HEK293T (cell line): Measurements from ENCODE around the gene CACNG1.
"Not testable (repeated sequence)": the region's sequence is repeated elsewhere in the genome, so short reads cannot be mapped to it uniquely, and the experiment has no call there.

Experiments used
- CTCF ChIA-PET: fragments of 350-600 bp; formaldehyde crosslinking; extraction: SDS; loops from one replicate; lab custom pipeline; 2021; ENCODE audit warnings: antibody characterized with exemption, inconsistent platforms; lab: Yijun Ruan, JAX
- POLR2A ChIA-PET: fragments of 350-600 bp; formaldehyde crosslinking; extraction: SDS; loops from one replicate; lab custom pipeline; 2020; ENCODE audit warnings: antibody characterized with exemption, inconsistent platforms; lab: Yijun Ruan, JAX
- DNase-seq: peaks from one replicate; pipeline ENCODE4 v3.0.0; 2012; ENCODE audit warnings: mixed read lengths; ENCODE audit errors: extremely low spot score
- ARNT ChIP-seq: fragments of 450-650 bp; IDR thresholded peaks from 2 replicates; pipeline ENCODE4 v1.6.1; 2017; ENCODE audit warnings: mild to moderate bottlenecking
- BHLHE40 ChIP-seq: fragments of 450-650 bp; IDR thresholded peaks from 2 replicates; pipeline ENCODE4 v1.6.1; 2016; ENCODE audit warnings: mild to moderate bottlenecking, moderate library complexity, borderline replicate concordance
- CTBP1 ChIP-seq: fragments of 450-650 bp; IDR thresholded peaks from 2 replicates; pipeline ENCODE4 v1.6.1; 2016; ENCODE audit warnings: borderline replicate concordance
- ELF4 ChIP-seq: fragments of 450-650 bp; IDR thresholded peaks from 2 replicates; pipeline ENCODE4 v1.6.1; 2017; ENCODE audit warnings: antibody characterized with exemption
- FOXA1 ChIP-seq: fragments of 450-650 bp; IDR thresholded peaks from 2 replicates; pipeline ENCODE4 v1.6.1; 2016; ENCODE audit warnings: mild to moderate bottlenecking
- FOXK2 ChIP-seq: fragments of 450-650 bp; IDR thresholded peaks from 2 replicates; pipeline ENCODE4 v1.6.1; 2016; ENCODE audit warnings: mild to moderate bottlenecking
- FOXM1 ChIP-seq: fragments of 450-650 bp; IDR thresholded peaks from 2 replicates; pipeline ENCODE4 v1.6.1; 2017; ENCODE audit warnings: mild to moderate bottlenecking, borderline replicate concordance
- HDGF ChIP-seq: fragments of 450-650 bp; IDR thresholded peaks from 2 replicates; pipeline ENCODE4 v1.6.1; 2017; ENCODE audit warnings: antibody characterized with exemption, borderline replicate concordance
- L3MBTL2 ChIP-seq: fragments of 450-650 bp; conservative IDR thresholded peaks from 2 replicates; pipeline ENCODE4 v1.6.1; 2016; ENCODE audit warnings: mild to moderate bottlenecking
- LEF1 ChIP-seq: fragments of 450-650 bp; IDR thresholded peaks from 2 replicates; pipeline ENCODE4 v1.6.1; 2017; ENCODE audit warnings: mild to moderate bottlenecking, borderline replicate concordance
- NFRKB ChIP-seq: fragments of 450-650 bp; IDR thresholded peaks from 2 replicates; pipeline ENCODE4 v1.6.1; 2016; ENCODE audit warnings: mild to moderate bottlenecking, moderate library complexity
- SP1 ChIP-seq: fragments of 450-650 bp; IDR thresholded peaks from 2 replicates; pipeline ENCODE4 v1.6.1; 2017
- SUZ12 ChIP-seq: fragments of 450-650 bp; IDR thresholded peaks from 2 replicates; pipeline ENCODE4 v1.6.1; 2016; ENCODE audit warnings: mild to moderate bottlenecking
- TARDBP ChIP-seq: fragments of 450-650 bp; IDR thresholded peaks from 2 replicates; pipeline ENCODE4 v1.6.1; 2016
- ZNF384 ChIP-seq: fragments of 450-650 bp; IDR thresholded peaks from 2 replicates; pipeline ENCODE4 v1.6.1; 2016
- TF ChIP-seq, protein P1 (sequence below): fragments of 450-650 bp; IDR thresholded peaks from 2 replicates; pipeline ENCODE4 v1.6.1; 2016

CACNG1 gene

DNA sequence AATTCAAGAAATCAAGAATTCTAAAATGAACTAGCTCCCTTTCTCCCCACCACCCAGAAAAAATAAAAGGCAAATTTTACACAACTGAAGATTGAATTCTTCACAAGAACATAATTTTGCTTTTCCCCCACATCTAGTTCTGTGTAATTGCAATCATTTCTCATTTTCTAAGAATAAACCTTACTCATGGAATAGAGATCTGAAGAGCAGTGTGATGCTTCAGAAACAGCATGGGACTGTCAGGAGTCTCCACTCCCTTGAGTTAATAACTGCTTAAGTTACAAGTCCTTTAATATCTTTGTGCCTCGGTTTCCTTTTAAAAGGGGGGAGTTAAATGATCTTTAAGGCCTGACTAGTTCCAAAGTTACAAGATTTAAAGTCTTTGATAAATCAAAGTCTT, 53.7 kb downstream of the CACNG1 start:
- CTCF ChIA-PET: interaction anchor here (0.5 kb wide), 1 partner anchor 20 kb away, joined by 3 read pairs; no protein-coding TSS in a partner anchor

DNA sequence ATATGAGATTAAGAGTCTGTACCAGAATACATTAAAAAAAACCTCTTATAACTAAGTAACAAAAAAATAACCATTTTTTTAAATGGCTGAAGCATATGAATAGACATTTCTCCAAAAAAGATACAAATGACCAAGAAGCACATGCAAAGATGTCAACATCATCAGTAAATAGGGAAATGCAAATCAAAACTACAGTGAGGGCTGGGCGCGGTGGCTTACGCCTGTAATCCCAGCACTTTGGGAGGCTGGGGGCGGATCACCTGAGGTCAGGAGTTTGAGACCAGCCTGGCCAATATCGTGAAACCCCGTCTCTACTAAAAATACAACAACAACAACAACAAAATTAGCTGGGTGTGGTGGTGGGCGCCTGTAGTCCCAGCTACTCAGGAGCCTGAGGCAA, 60.3 kb downstream of the CACNG1 start:
- CTCF ChIA-PET, DNase-seq, POLR2A ChIA-PET: not testable (repeated sequence)

More for the DNA sequence above, 53.7 kb downstream of the CACNG1 start:
- DNase-seq: no peak
- TF ChIP-seq TARDBP (no peak), ARNT (no peak), FOXA1 (no peak), SUZ12 (no peak), FOXK2 (no peak), ZNF384 (no peak), L3MBTL2 (no peak), ELF4 (no peak), CTBP1 (no peak), BHLHE40 (no peak), FOXM1 (no peak), HDGF (no peak), SP1 (no peak), NFRKB (no peak), LEF1 (no peak)
- TF ChIP-seq, protein P1, sequence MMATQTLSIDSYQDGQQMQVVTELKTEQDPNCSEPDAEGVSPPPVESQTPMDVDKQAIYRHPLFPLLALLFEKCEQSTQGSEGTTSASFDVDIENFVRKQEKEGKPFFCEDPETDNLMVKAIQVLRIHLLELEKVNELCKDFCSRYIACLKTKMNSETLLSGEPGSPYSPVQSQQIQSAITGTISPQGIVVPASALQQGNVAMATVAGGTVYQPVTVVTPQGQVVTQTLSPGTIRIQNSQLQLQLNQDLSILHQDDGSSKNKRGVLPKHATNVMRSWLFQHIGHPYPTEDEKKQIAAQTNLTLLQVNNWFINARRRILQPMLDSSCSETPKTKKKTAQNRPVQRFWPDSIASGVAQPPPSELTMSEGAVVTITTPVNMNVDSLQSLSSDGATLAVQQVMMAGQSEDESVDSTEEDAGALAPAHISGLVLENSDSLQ: no peak
- POLR2A ChIA-PET: no interaction called here

DNA sequence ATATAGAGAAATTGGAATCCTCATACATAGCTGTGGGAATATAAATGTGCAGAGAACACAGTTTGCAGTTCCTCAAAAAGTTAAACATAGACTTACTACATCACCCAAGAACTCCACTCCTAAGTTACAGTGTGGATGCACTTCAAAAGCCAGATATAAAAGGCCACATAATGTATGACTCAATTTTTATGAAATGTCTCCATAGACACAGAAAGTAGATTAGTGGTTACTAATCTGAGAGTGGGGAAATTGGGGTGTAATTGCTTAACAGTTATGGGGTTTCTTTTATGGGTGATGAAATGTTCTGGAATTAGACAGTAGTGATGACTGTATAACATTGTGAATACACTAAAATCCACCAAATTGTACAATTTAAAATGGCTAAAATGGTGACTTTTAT, 60.9 kb downstream of the CACNG1 start:
- DNase-seq: no peak
- POLR2A ChIA-PET: no interaction called here
- TF ChIP-seq NFRKB (no peak), ELF4 (no peak), BHLHE40 (no peak), FOXA1 (no peak)
- CTCF ChIA-PET: no interaction called here
